Smooth muscle cell (in vitro differentiated cells): Measurements from ENCODE around the gene RNF166. TPM values are rescaled to one million over a fixed set of nuclear protein-coding genes. Genes with fewer than 3 reads are reported as not detected.

Source experiments
- DNase-seq: peaks from one replicate; lab custom pipeline; 2025; ENCODE audit not compliant: unreplicated experiment; lab: John Stamatoyannopoulos, UW
- H2AFZ ChIP-seq: fragments of 200-600 bp; sonication (generic); 2 replicates; pipeline ENCODE4 v1.6.0; 2016; ENCODE audit warnings: antibody characterized with exemption, low read depth, mild to moderate bottlenecking
- H3F3A ChIP-seq: fragments of 200-600 bp; sonication (generic); 2 replicates; pipeline ENCODE4 v1.6.0; 2017; ENCODE audit warnings: antibody characterized with exemption, low read depth
- H3K27ac ChIP-seq: fragments of 200-600 bp; sonication (generic); 2 replicates; pipeline ENCODE4 v1.5.1; 2016; ENCODE audit warnings: low read depth, mild to moderate bottlenecking
- H3K27me3 ChIP-seq: fragments of 200-600 bp; sonication (generic); 2 replicates; pipeline ENCODE4 v1.6.1; 2016; ENCODE audit warnings: low read depth, mild to moderate bottlenecking
- H3K36me3 ChIP-seq: fragments of 200-600 bp; sonication (generic); 2 replicates; pipeline ENCODE4 v1.5.1; 2016; ENCODE audit warnings: low read depth
- H3K4me1 ChIP-seq: fragments of 200-600 bp; sonication (generic); 2 replicates; pipeline ENCODE4 v1.5.1; 2016; ENCODE audit warnings: low read depth
- H3K4me2 ChIP-seq: fragments of 200-600 bp; sonication (generic); 2 replicates; pipeline ENCODE4 v1.6.0; 2016; ENCODE audit warnings: mild to moderate bottlenecking
- H3K4me3 ChIP-seq: fragments of 200-600 bp; sonication (generic); 2 replicates; pipeline ENCODE4 v1.5.1; 2016; ENCODE audit warnings: mild to moderate bottlenecking
- H3K79me2 ChIP-seq: fragments of 200-600 bp; sonication (generic); 2 replicates; pipeline ENCODE4 v1.6.0; 2016; ENCODE audit warnings: low read depth, mild to moderate bottlenecking
- H3K9ac ChIP-seq: fragments of 200-600 bp; sonication (generic); 2 replicates; pipeline ENCODE4 v1.6.0; 2016; ENCODE audit warnings: low read depth
- H3K9me3 ChIP-seq: fragments of 200-600 bp; sonication (generic); replicated peaks from 2 replicates; pipeline ENCODE4 v1.5.1; 2016; ENCODE audit warnings: low read depth
- H4K20me1 ChIP-seq: fragments of 200-600 bp; sonication (generic); 2 replicates; pipeline ENCODE4 v1.6.0; 2016; ENCODE audit warnings: low read depth
- CTCF ChIP-seq: fragments of 200-600 bp; sonication (generic); IDR thresholded peaks from 2 replicates; pipeline ENCODE4 v1.5.1; 2017; ENCODE audit warnings: borderline replicate concordance, mild to moderate bottlenecking, antibody characterized with exemption; ENCODE audit not compliant: insufficient read depth, poor library complexity, severe bottlenecking
- WGBS: methylation state at CpG from one replicate; pipeline ENCODE4 v1.1.7; 2016; ENCODE audit warnings: low lambda C conversion rate; 5-methylcytosine and 5-hydroxymethylcytosine counted together
- polyA plus RNA-seq: library from polyadenylated mRNA; unstranded; fragments of >200 nt; fragmentation: Nextera tagmentation; extraction: Ambion mirVana; gene quantifications from 2 replicates; pipeline ENCODE4 v1.2.1, GENCODE V29; 2016
- total RNA-seq: library from RNA; depleted of rRNA; stranded (reverse); fragments of >200 nt; gene quantifications from 2 replicates; pipeline ENCODE4 v1.2.3, GENCODE V29; 2014

Gene RNF166
- total and polyA plus RNA-seq, 2 experiments from 2014 or later: 10.1 to 17.3 TPM

GRCh38 chr16:88741368-88741767 lies 35.2 kb upstream of the RNF166 start:
- Histone ChIP-seq H3K9me3 (no peaks in the 10 kb centered on the region), H3K27ac (no peak overlapping the region), H3K79me2 (no peaks in the 10 kb centered on the region), H3K27me3 (no peaks in the 10 kb centered on the region), H2AFZ (no peak overlapping the region), H4K20me1 (peaks cover 67% of the 10 kb centered on the region), H3K9ac (no peak overlapping the region), H3K4me2 (no peak overlapping the region), H3K4me3 (no peak overlapping the region), H3F3A (no peaks in the 10 kb centered on the region), H3K4me1 (peaks cover 5% of the 10 kb centered on the region), H3K36me3 (no peaks in the 10 kb centered on the region)
- TF ChIP-seq CTCF: no peak
- DNase-seq: no peak
- WGBS: 96% methylated on average over 14 of the region's 17 CpGs

- H3K9me3 ChIP-seq: no peaks in the 10 kb centered on the region
- no peak for DNase-seq
- WGBS: 94% methylated on average over 12 of the region's 12 CpGs
- no peaks in the 10 kb centered on the region for H3F3A ChIP-seq
- H3K4me2 ChIP-seq: no peak overlapping the region
- peaks cover 5% of the 10 kb centered on the region for H3K4me1 ChIP-seq
- H2AFZ ChIP-seq: no peak overlapping the region
- peaks cover 60% of the 10 kb centered on the region for H4K20me1 ChIP-seq
- H3K79me2 ChIP-seq: no peaks in the 10 kb centered on the region
- H3K36me3 ChIP-seq: no peaks in the 10 kb centered on the region
- H3K27ac ChIP-seq: no peak overlapping the region
- H3K4me3 ChIP-seq: no peak overlapping the region
- H3K27me3 ChIP-seq: no peaks in the 10 kb centered on the region
- no peak overlapping the region for H3K9ac ChIP-seq
- no peak for TF ChIP-seq CTCF
These were observed 34.5 kb upstream of the RNF166 start for GRCh38 chr16:88740727-88741055.

- H3K9ac ChIP-seq: no peak overlapping the region
- no peaks in the 10 kb centered on the region for H3F3A ChIP-seq
- peaks cover 54% of the 10 kb centered on the region for H4K20me1 ChIP-seq
- no peak for TF ChIP-seq CTCF
- H3K27ac ChIP-seq: no peak overlapping the region
- DNase-seq: no peak
- no peak overlapping the region for H2AFZ ChIP-seq
- no peaks in the 10 kb centered on the region for H3K9me3 ChIP-seq
- H3K4me3 ChIP-seq: no peak overlapping the region
- no peak overlapping the region for H3K4me2 ChIP-seq
- H3K79me2 ChIP-seq: no peaks in the 10 kb centered on the region
- 96% methylated on average over 28 of the region's 33 CpGs for WGBS
- H3K4me1 ChIP-seq: peaks cover 3% of the 10 kb centered on the region
- H3K27me3 ChIP-seq: no peaks in the 10 kb centered on the region
- no peaks in the 10 kb centered on the region for H3K36me3 ChIP-seq
These were observed 33.9 kb upstream of the RNF166 start for GRCh38 chr16:88739977-88740726.
